Nephron (organoid): Measurements from ENCODE around the gene DAND5.

Experiments
- H3K27ac Mint-ChIP-seq, 3 experiments: 2 replicates each; pipeline ENCODE4 v1.8.0; 2020; ENCODE audit warnings: mixed read lengths in 3 of 3, mild to moderate bottlenecking in 2 of 3, moderate library complexity in 1 of 3
- H3K27me3 Mint-ChIP-seq: 2 replicates; pipeline ENCODE4 v1.8.0; 2021; ENCODE audit warnings: low read depth, mild to moderate bottlenecking, moderate library complexity, mixed read lengths
- H3K36me3 Mint-ChIP-seq: 2 replicates; pipeline ENCODE4 v1.8.0; 2020; ENCODE audit warnings: low read depth, mixed read lengths
- H3K4me1 Mint-ChIP-seq: 2 replicates; pipeline ENCODE4 v1.8.0; 2020; ENCODE audit warnings: mixed read lengths
- H3K4me3 Mint-ChIP-seq, 3 experiments: 2 replicates each; pipeline ENCODE4 v1.8.0; 2020; ENCODE audit warnings: mild to moderate bottlenecking in 3 of 3, mixed read lengths in 3 of 3, moderate library complexity in 2 of 3
- H3K9me3 Mint-ChIP-seq: 2 replicates; pipeline ENCODE4 v1.8.0; 2020; ENCODE audit warnings: mixed read lengths
- CTCF ChIP-seq, 3 experiments: fragments of 200-600 bp; sonication (generic); IDR thresholded peaks; one replicate each; pipeline ENCODE4 v1.5.0; 2021; ENCODE audit warnings: antibody characterized with exemption in 3 of 3; ENCODE audit not compliant: unreplicated experiment in 3 of 3

The DAND5 gene

DNA sequence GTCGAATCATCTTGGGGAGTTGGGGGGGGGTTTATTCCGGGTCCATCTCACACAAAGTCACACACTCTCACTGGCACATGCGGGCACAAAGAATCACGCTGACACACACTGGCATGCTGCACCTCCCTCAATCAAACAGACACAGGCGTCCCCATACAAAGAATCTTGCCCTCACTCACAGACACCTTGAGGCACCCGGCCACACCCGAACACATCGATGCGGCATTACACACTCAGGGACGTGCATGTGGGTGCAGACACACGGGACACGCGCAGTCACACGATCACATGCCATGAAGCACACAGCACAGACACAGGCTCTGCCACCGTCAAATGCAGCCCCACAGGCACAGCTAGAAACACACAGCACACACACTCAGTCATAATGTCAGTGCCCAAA is 33.7 kb downstream of the DAND5 start:
- Mint-ChIP-seq H3K27ac (peak overlapping the region in 2 of 3 experiments; percentile 27 to 84), H3K27me3 (peaks cover 85% of the 10 kb centered on the region), H3K4me3 (peak overlapping the region in 1 of 3 experiments; percentile 28), H3K36me3 (peaks cover 12% of the 10 kb centered on the region), H3K9me3 (no peaks in the 10 kb centered on the region), H3K4me1 (peaks cover 40% of the 10 kb centered on the region)
- TF ChIP-seq CTCF (IDR thresholded peaks at IDR 0.05; ENCODE audit: unreplicated experiment in 3 of 3) = no peak

GRCh38 chr19:13004273-13004672 is 34.9 kb downstream of the DAND5 start:
- Mint-ChIP-seq H3K36me3 (peaks cover 7% of the 10 kb centered on the region), H3K27me3 (peaks cover 85% of the 10 kb centered on the region), H3K4me3 (peak overlapping the region in 1 of 3 experiments; percentile 40), H3K9me3 (no peaks in the 10 kb centered on the region), H3K27ac (peak overlapping the region in 2 of 3 experiments; percentile 5 to 67), H3K4me1 (peaks cover 44% of the 10 kb centered on the region)
- TF ChIP-seq CTCF (IDR thresholded peaks at IDR 0.05; ENCODE audit: unreplicated experiment in 3 of 3) = no peak

DNA sequence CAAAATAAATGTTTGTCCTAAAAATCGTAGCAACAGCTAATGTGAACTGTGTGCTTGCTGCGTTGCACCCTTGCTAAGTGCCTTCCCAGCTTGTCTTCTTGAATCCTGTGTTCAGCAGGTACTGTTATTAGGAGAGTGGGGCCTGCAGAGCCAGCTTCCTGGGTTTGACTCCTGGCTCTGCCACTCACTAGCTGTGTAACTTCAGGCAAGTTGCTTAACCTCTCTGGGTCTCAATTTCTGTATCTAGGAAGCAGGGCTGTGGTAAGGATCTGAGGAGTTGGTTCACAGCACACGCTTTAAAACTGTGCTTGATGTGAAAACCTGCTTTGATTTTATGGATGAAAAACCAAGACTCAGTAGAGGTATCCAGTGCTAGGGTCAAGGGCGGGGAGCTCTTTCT is 35.9 kb downstream of the DAND5 start:
- peaks cover 44% of the 10 kb centered on the region for H3K4me1 Mint-ChIP-seq
- H3K27me3 Mint-ChIP-seq = peaks cover 85% of the 10 kb centered on the region
- peak overlapping the region in 1 of 3 experiments; percentile 11 for H3K4me3 Mint-ChIP-seq
- TF ChIP-seq CTCF (IDR thresholded peaks at IDR 0.05; ENCODE audit: unreplicated experiment in 3 of 3) = no peak
- peak overlapping the region in 2 of 3 experiments; percentile 27 to 42 for H3K27ac Mint-ChIP-seq
- H3K9me3 Mint-ChIP-seq = no peaks in the 10 kb centered on the region
- peaks cover 3% of the 10 kb centered on the region for H3K36me3 Mint-ChIP-seq

GRCh38 chr19:13005861-13006370 is 36.5 kb downstream of the DAND5 start:
- peaks cover 47% of the 10 kb centered on the region for H3K4me1 Mint-ChIP-seq
- H3K27me3 Mint-ChIP-seq = peaks cover 85% of the 10 kb centered on the region
- H3K4me3 Mint-ChIP-seq = no peak overlapping the region
- no peak overlapping the region for H3K27ac Mint-ChIP-seq
- TF ChIP-seq CTCF (IDR thresholded peaks at IDR 0.05; ENCODE audit: unreplicated experiment in 3 of 3) = no peak
- no peaks in the 10 kb centered on the region for H3K9me3 Mint-ChIP-seq
- peaks cover 3% of the 10 kb centered on the region for H3K36me3 Mint-ChIP-seq

DNA sequence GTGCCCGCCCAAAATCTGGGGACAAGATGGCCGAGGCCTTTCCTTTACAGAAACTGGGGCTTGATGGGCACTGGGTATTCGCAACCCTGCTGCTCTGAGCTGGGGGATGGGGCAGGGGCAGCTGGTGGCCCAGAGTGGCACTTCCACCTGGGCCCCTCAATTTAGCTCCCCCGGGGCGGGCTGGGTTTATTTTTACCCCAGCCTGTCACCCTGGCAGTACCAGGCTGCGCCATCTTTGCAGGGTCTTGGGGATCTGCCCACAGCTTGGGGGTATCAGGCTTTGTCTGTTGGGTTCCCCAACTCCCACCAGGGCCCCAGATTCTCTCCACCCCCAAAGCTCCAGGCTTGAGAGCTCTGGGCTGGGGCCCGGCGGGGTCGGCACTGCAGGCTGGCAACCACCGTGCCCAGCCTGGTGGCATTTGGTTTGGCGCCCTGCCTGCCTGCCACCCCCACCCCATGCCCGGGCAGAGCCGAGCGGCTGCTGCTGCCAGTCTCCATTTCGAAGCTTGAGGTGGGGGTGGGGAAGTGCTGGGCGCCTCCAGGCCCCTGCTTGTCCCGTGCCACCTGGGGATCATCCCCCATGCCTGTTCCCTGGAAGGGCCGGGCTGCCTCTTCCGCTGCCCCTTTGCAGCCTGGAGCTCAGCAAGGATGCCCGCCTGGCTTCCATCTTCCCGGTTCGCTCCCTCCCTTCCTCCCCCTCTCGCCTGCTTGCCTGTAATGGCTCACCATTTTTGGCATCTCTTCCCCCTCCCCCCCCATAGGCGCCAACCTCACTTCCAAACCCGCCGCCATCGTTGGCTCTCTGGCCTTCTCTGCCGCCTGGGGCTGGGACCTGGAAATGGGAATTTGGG is 37.3 kb downstream of the DAND5 start:
- TF ChIP-seq CTCF (IDR thresholded peaks at IDR 0.05; ENCODE audit: unreplicated experiment in 3 of 3) = no peak

More for the DNA sequence above, 37.3 kb downstream of the DAND5 start:
- Mint-ChIP-seq H3K36me3 (peaks cover 3% of the 10 kb centered on the region), H3K9me3 (no peaks in the 10 kb centered on the region), H3K4me3 (no peak overlapping the region), H3K27me3 (peaks cover 85% of the 10 kb centered on the region), H3K27ac (no peak overlapping the region), H3K4me1 (peaks cover 48% of the 10 kb centered on the region)
